IMR-90 (cell line): ENCODE results near the gene DONSON. TPM values are rescaled to one million over a fixed set of nuclear protein-coding genes. Genes with fewer than 3 reads are reported as not detected.

Experiments used
- ATAC-seq: fragments of 200-7000 bp; cut with Tn5 transposase; 2 replicates; pipeline ENCODE4 v1.9.1; 2020; ENCODE audit warnings: low read depth, mild to moderate bottlenecking, moderate library complexity
- BruUV-seq: library from RNA; stranded (reverse); fragments of 400-500 nt; replicated peaks from 2 replicates; lab custom pipeline; 2021; lab: Mats Ljungman, UMichigan
- CTCF ChIA-PET: fragments of 300-600 bp; formaldehyde crosslinking; extraction: SDS; loops from one replicate; lab custom pipeline; 2021; ENCODE audit warnings: antibody characterized with exemption; lab: Yijun Ruan, JAX
- POLR2A ChIA-PET: fragments of 300-600 bp; sonication (Branson Sonifier 250); formaldehyde crosslinking; loops from one replicate; lab custom pipeline; 2022; ENCODE audit warnings: antibody characterized with exemption; ENCODE audit not compliant: unreplicated experiment; lab: Charles Lee
- DNase-seq: peaks from one replicate; pipeline ENCODE4 v3.0.0; 2013
- H2AFZ ChIP-seq: replicated peaks from 2 replicates; pipeline ENCODE3; 2013; ENCODE audit warnings: low read length, mild to moderate bottlenecking; ENCODE audit not compliant: poor library complexity
- H2AK5ac ChIP-seq: 2 replicates; pipeline ENCODE4 v1.6.1; 2013; ENCODE audit warnings: low read depth, low read length, inconsistent platforms
- H2AK9ac ChIP-seq: replicated peaks from 2 replicates; pipeline ENCODE3; 2013; ENCODE audit warnings: mild to moderate bottlenecking, low read depth, low read length, moderate library complexity; ENCODE audit not compliant: poor library complexity
- H2BK120ac ChIP-seq: 2 replicates; pipeline ENCODE4 v1.6.1; 2013; ENCODE audit warnings: low read depth, low read length, inconsistent platforms
- H2BK15ac ChIP-seq: 3 replicates; pipeline ENCODE4 v1.6.1; 2013; ENCODE audit warnings: low read depth, low read length, inconsistent platforms
- H2BK20ac ChIP-seq: 2 replicates; pipeline ENCODE4 v1.6.1; 2013; ENCODE audit warnings: low read depth, mild to moderate bottlenecking, inconsistent platforms, low read length, moderate library complexity
- H2BK5ac ChIP-seq: 2 replicates; pipeline ENCODE4 v1.6.1; 2013; ENCODE audit warnings: mild to moderate bottlenecking, low read depth, low read length, inconsistent platforms; ENCODE audit not compliant: poor library complexity, severe bottlenecking
- H3K14ac ChIP-seq: replicated peaks from 2 replicates; pipeline ENCODE4 v1.6.1; 2013; ENCODE audit warnings: low read depth, low read length, inconsistent platforms
- H3K18ac ChIP-seq: 2 replicates; pipeline ENCODE4 v1.6.1; 2013; ENCODE audit warnings: low read depth, low read length, control low read depth
- H3K23ac ChIP-seq: 2 replicates; pipeline ENCODE4 v1.6.1; 2013; ENCODE audit warnings: low read depth, low read length, inconsistent platforms
- H3K27ac ChIP-seq: 2 replicates; pipeline ENCODE4 v1.5.1; 2013; ENCODE audit warnings: mild to moderate bottlenecking, control low read depth, low read length; ENCODE audit not compliant: insufficient read depth
- H3K27me3 ChIP-seq: 2 replicates; pipeline ENCODE4 v1.6.1; 2013; ENCODE audit warnings: low read length; ENCODE audit not compliant: control insufficient read depth, insufficient read depth
- H3K36me3 ChIP-seq: 2 replicates; pipeline ENCODE4 v1.6.1; 2013; ENCODE audit warnings: low read length, mixed read lengths; ENCODE audit not compliant: control insufficient read depth, insufficient read depth
- H3K4ac ChIP-seq: 2 replicates; pipeline ENCODE4 v1.6.1; 2013; ENCODE audit warnings: low read depth, low read length, inconsistent platforms
- H3K4me1 ChIP-seq: 2 replicates; pipeline ENCODE4 v1.6.1; 2013; ENCODE audit warnings: low read length, mixed read lengths; ENCODE audit not compliant: control insufficient read depth, insufficient read depth
- H3K4me2 ChIP-seq: 2 replicates; pipeline ENCODE4 v1.6.1; 2013; ENCODE audit warnings: low read depth, mild to moderate bottlenecking, control low read depth, low read length, moderate library complexity
- H3K4me3 ChIP-seq: 2 replicates; pipeline ENCODE4 v1.5.1; 2013; ENCODE audit warnings: low read depth, mild to moderate bottlenecking, control low read depth, low read length, moderate library complexity; ENCODE audit not compliant: insufficient read depth
- H3K56ac ChIP-seq: 2 replicates; pipeline ENCODE4 v1.6.1; 2013; ENCODE audit warnings: low read length, inconsistent platforms; ENCODE audit not compliant: insufficient read depth; ENCODE audit errors: extremely low read depth
- H3K79me1 ChIP-seq, 2 experiments: 2 replicates each; pipeline ENCODE4 v1.6.1; 2013; ENCODE audit warnings: low read length in 2 of 2, inconsistent platforms in 1 of 2, low read depth in 1 of 2
- H3K9ac ChIP-seq: 2 replicates; pipeline ENCODE4 v1.6.1; 2013; ENCODE audit warnings: low read depth, low read length, control low read depth
- H3K9me1 ChIP-seq: 2 replicates; pipeline ENCODE4 v1.6.1; 2013; ENCODE audit warnings: low read length, inconsistent platforms; ENCODE audit not compliant: insufficient read depth
- H3K9me3 ChIP-seq: 2 replicates; pipeline ENCODE4 v1.6.1; 2013; ENCODE audit warnings: low read length; ENCODE audit not compliant: control insufficient read depth, insufficient read depth
- H4K20me1 ChIP-seq: 2 replicates; pipeline ENCODE4 v1.6.1; 2013; ENCODE audit warnings: low read length, inconsistent platforms; ENCODE audit not compliant: insufficient read depth
- H4K5ac ChIP-seq: 2 replicates; pipeline ENCODE4 v1.6.1; 2013; ENCODE audit warnings: mild to moderate bottlenecking, low read depth, low read length, control low read depth
- H4K8ac ChIP-seq, 2 experiments: 2 replicates each; pipeline ENCODE4 v1.6.1; 2013; ENCODE audit warnings: low read depth in 2 of 2, low read length in 2 of 2, control low read depth in 1 of 2, inconsistent platforms in 1 of 2
- H4K91ac ChIP-seq: 2 replicates; pipeline ENCODE4 v1.6.1; 2013; ENCODE audit warnings: low read depth, low read length, inconsistent platforms; ENCODE audit not compliant: insufficient read depth
- BHLHE40 ChIP-seq: fragments of 150-350 bp; IDR thresholded peaks from 2 replicates; pipeline ENCODE4 v1.6.1; 2016; ENCODE audit warnings: mild to moderate bottlenecking, low read depth, low read length
- CEBPB ChIP-seq: IDR thresholded peaks from 2 replicates; pipeline ENCODE4 v1.6.1; 2012; ENCODE audit warnings: low read depth, low read length, improper control_type of control experiment
- CHD1 ChIP-seq: IDR thresholded peaks from 2 replicates; pipeline ENCODE4 v1.6.1; 2012; ENCODE audit warnings: low read depth, low read length, improper control_type of control experiment
- CTCF ChIP-seq: conservative IDR thresholded peaks from 2 replicates; pipeline ENCODE4 v1.5.1; 2012; ENCODE audit warnings: mild to moderate bottlenecking, low read depth, low read length, improper control_type of control experiment
- ELK1 ChIP-seq: fragments of 150-350 bp; IDR thresholded peaks from 2 replicates; pipeline ENCODE4 v1.6.1; 2016; ENCODE audit warnings: low read depth, mild to moderate bottlenecking, low read length, moderate library complexity, borderline replicate concordance
- FOS ChIP-seq: fragments of 150-350 bp; IDR thresholded peaks from 2 replicates; pipeline ENCODE4 v1.6.1; 2016; ENCODE audit warnings: low read depth, low read length
- MAFK ChIP-seq: IDR thresholded peaks from 2 replicates; pipeline ENCODE4 v1.6.1; 2012; ENCODE audit warnings: low read depth, low read length, improper control_type of control experiment
- MAZ ChIP-seq: IDR thresholded peaks from 2 replicates; pipeline ENCODE4 v1.6.1; 2012; ENCODE audit warnings: low read depth, mild to moderate bottlenecking, low read length, improper control_type of control experiment, moderate library complexity, borderline replicate concordance
- MXI1 ChIP-seq: IDR thresholded peaks from 2 replicates; pipeline ENCODE4 v1.6.1; 2012; ENCODE audit warnings: low read depth, mild to moderate bottlenecking, low read length, moderate library complexity, borderline replicate concordance
- NFE2L2 ChIP-seq: fragments of 150-350 bp; IDR thresholded peaks from 2 replicates; pipeline ENCODE4 v1.6.1; 2016; ENCODE audit warnings: low read depth, mild to moderate bottlenecking, low read length
- POLR2A ChIP-seq: IDR thresholded peaks from 2 replicates; pipeline ENCODE4 v1.6.1; 2012; ENCODE audit warnings: mild to moderate bottlenecking, low read depth, low read length
- RAD21 ChIP-seq: IDR thresholded peaks from 2 replicates; pipeline ENCODE4 v1.6.1; 2012; ENCODE audit warnings: low read length, improper control_type of control experiment
- RCOR1 ChIP-seq: IDR thresholded peaks from 2 replicates; pipeline ENCODE4 v1.6.1; 2012; ENCODE audit warnings: mild to moderate bottlenecking, low read length, improper control_type of control experiment; ENCODE audit not compliant: insufficient replicate concordance
- RFX5 ChIP-seq: IDR thresholded peaks from 2 replicates; pipeline ENCODE4 v1.8.0; 2012; ENCODE audit warnings: low read depth, mild to moderate bottlenecking, low read length, moderate library complexity
- SMC3 ChIP-seq: fragments of 150-350 bp; IDR thresholded peaks from 2 replicates; pipeline ENCODE4 v1.6.1; 2016; ENCODE audit warnings: low read depth, mild to moderate bottlenecking, antibody characterized with exemption, low read length, moderate library complexity
- USF2 ChIP-seq: fragments of 150-350 bp; IDR thresholded peaks from 2 replicates; pipeline ENCODE4 v1.6.1; 2017; ENCODE audit warnings: mild to moderate bottlenecking, antibody characterized with exemption, low read length, low read depth
- WGBS, 2 experiments: methylation state at CpG; one replicate each; pipeline versions ENCODE4 v1.1.5 to v1.1.7; 2013; ENCODE audit warnings: missing lambda C conversion rate in 2 of 2; ENCODE audit not compliant: insufficient read length in 1 of 2; ENCODE audit errors: extremely low coverage in 2 of 2; 5-methylcytosine and 5-hydroxymethylcytosine counted together
- dilution Hi-C: fragments of 300-500 bp; cut with HindIII; formaldehyde crosslinking; loops from one replicate; pipeline ENCODE4 v1.14.3; 2018; ENCODE audit warnings: low sequenced_read_pairs; ENCODE audit not compliant: unreplicated experiment
- in situ Hi-C: fragments of 300-500 bp; cut with MboI; formaldehyde crosslinking; loops from 3 replicates; pipeline ENCODE4 v1.14.3; 2019; ENCODE audit warnings: low sequenced_read_pairs, inconsistent platforms, mixed read lengths
- intact Hi-C: fragments of 100-400 bp; cut with micrococcal nuclease; formaldehyde crosslinking; loops from 2 replicates; pipeline ENCODE4 v1.10.0; 2022
- polyA plus RNA-seq, 3 experiments: library from polyadenylated mRNA; depleted of rRNA; stranded (reverse); fragments of >200 nt; gene quantifications; 2 replicates each; pipeline ENCODE4 v1.2.3, GENCODE V29; 2012; ENCODE audit warnings: low replicate concordance in 1 of 3
- total RNA-seq: library from RNA; depleted of rRNA; stranded (reverse); fragments of >200 nt; gene quantifications from 2 replicates; pipeline ENCODE4 v1.2.3, GENCODE V29; 2012

The DONSON gene
- total and polyA plus RNA-seq, 2 of the 4 experiments (the other 2 are of a cell fraction) = 14.3 to 16.6 TPM

GRCh38 chr21:33559813-33560212 is 28.7 kb downstream of the DONSON start:
- intact Hi-C loops (loop anchor here (2.0 kb wide), 1 partner anchor 15 kb away; no protein-coding TSS in a partner anchor), in situ Hi-C loops (no loop called here), dilution Hi-C loops (no loop called here)
- Histone ChIP-seq H3K27ac (no peak overlapping the region), H2AK5ac (no peak overlapping the region), H3K36me3 (peaks cover 43% of the 10 kb centered on the region), H3K9me1 (0 out of 2 replicates have a peak, but pooled peaks cover 4% of the 10 kb centered on the region), H3K27me3 (no peaks in the 10 kb centered on the region), H3K79me1 (peaks cover 18 to 59% of the 10 kb centered on the region in 2 experiments), H2BK5ac (no peak overlapping the region), H3K9ac (no peak overlapping the region), H3K9me3 (no peaks in the 10 kb centered on the region), H2BK20ac (no peak overlapping the region), H3K4me2 (no peak overlapping the region), H3K4ac (no peak overlapping the region), H3K18ac (no peak overlapping the region), H4K8ac (no peak overlapping the region), H2AFZ (no peak overlapping the region), H2BK15ac (no peak overlapping the region), H3K14ac (no peak overlapping the region), H4K5ac (no peak overlapping the region), H3K4me3 (no peak overlapping the region), H3K4me1 (peaks cover 2% of the 10 kb centered on the region; the same call in 1 of the 2 replicates), H2BK120ac (no peak overlapping the region), H4K91ac (no peak overlapping the region), H2AK9ac (no peak overlapping the region), H3K56ac (no peak overlapping the region), H3K23ac (no peak overlapping the region), H4K20me1 (peaks cover 78% of the 10 kb centered on the region)
- no TSS peak for BruUV-seq
- DNase-seq (no peak), ATAC-seq (no peak)
- WGBS, 2 experiments = no CpG with 5 or more reads among the region's 10 CpGs
- ChIA-PET POLR2A (no interaction called here), CTCF (no interaction called here)
- no peak for TF ChIP-seq SMC3
- TF ChIP-seq CEBPB = no peak
- no peak for TF ChIP-seq FOS
- TF ChIP-seq BHLHE40 = no peak
- TF ChIP-seq RFX5 = no peak
- no peak for TF ChIP-seq USF2
- no peak for TF ChIP-seq MAZ
- TF ChIP-seq ELK1 = no peak
- TF ChIP-seq CTCF = no peak
- TF ChIP-seq MXI1 = no peak
- TF ChIP-seq CHD1 = no peak
- TF ChIP-seq MAFK = no peak
- TF ChIP-seq POLR2A = no peak
- TF ChIP-seq RCOR1 = no peak
- no peak for TF ChIP-seq RAD21
- TF ChIP-seq NFE2L2 = no peak
